Measurements from ENCODE around the gene FXYD1. TPM values are rescaled to one million over a fixed set of nuclear protein-coding genes. Genes with fewer than 3 reads are reported as not detected.
"Not testable (repeated sequence)": the region's sequence is repeated elsewhere in the genome, so short reads cannot be mapped to it uniquely, and the experiment has no call there.

The FXYD1 gene
- total RNA-seq, 1 donor from 2014 or later, result 0.52 TPM

- H3K27ac Mint-ChIP-seq (ENCODE audit: unreplicated experiment), result no peak overlapping the region
- FAIRE-seq, result no peak
Observed at GRCh38 chr19:35149463-35149862, 10.8 kb downstream of the FXYD1 start.

GRCh38 chr19:35150445-35150844 lies 11.8 kb downstream of the FXYD1 start:
- Mint-ChIP-seq H3K27ac (ENCODE audit: unreplicated experiment) (no peak overlapping the region), H3K9me3 (ENCODE audit: unreplicated experiment) (no peaks in the 10 kb centered on the region), H3K4me3 (ENCODE audit: unreplicated experiment) (no peak overlapping the region), H3K36me3 (ENCODE audit: low read depth, unreplicated experiment) (no peaks in the 10 kb centered on the region), H3K4me1 (ENCODE audit: low read depth, unreplicated experiment) (peaks cover 12% of the 10 kb centered on the region), H3K27me3 (ENCODE audit: low read depth, unreplicated experiment) (peaks cover 22% of the 10 kb centered on the region)
- Histone ChIP-seq H3K79me2 (ENCODE audit: insufficient read depth, low read length) (peaks cover 12% of the 10 kb centered on the region), H4K20me1 (ENCODE audit: insufficient read depth, low read length) (peaks cover 3% of the 10 kb centered on the region), H3K27ac (ENCODE audit: low read depth, low read length) (no peak overlapping the region), H3K4me3 (ENCODE audit: insufficient read depth, low read depth, low read length) (no peak overlapping the region), H3K4me1 (ENCODE audit: insufficient read depth, low read length) (peaks cover 6% of the 10 kb centered on the region), H3K27me3 (ENCODE audit: insufficient read depth, low read length) (no peaks in the 10 kb centered on the region), H3K9ac (ENCODE audit: low read length) (no peak overlapping the region), H3K9me3 (ENCODE audit: insufficient read depth, low read depth, low read length) (no peaks in the 10 kb centered on the region), H3K4me2 (ENCODE audit: low read length) (no peak overlapping the region), H3K36me3 (ENCODE audit: insufficient read depth, low read length) (no peaks in the 10 kb centered on the region), H2AFZ (ENCODE audit: low read depth, low read length) (no peak overlapping the region)
- FAIRE-seq, result no peak
- no peak for DNase-seq (ENCODE audit: low read depth)
- TF ChIP-seq EZH2 (IDR thresholded peaks at IDR 0.05; ENCODE audit: insufficient read depth, low read length) (no peak), CTCF (IDR thresholded peaks at IDR 0.05; ENCODE audit: insufficient read depth, low read depth, low read length) (no peak)

More at GRCh38 chr19:35149463-35149862, 10.8 kb downstream of the FXYD1 start:
- Histone ChIP-seq H2AFZ (ENCODE audit: low read depth, low read length) (no peak overlapping the region), H3K27me3 (ENCODE audit: insufficient read depth, low read length) (peaks cover 6% of the 10 kb centered on the region), H3K4me2 (ENCODE audit: low read length) (no peak overlapping the region), H3K9ac (ENCODE audit: low read length) (no peak overlapping the region), H3K27ac (ENCODE audit: low read depth, low read length) (no peak overlapping the region), H4K20me1 (ENCODE audit: insufficient read depth, low read length) (no peaks in the 10 kb centered on the region), H3K79me2 (ENCODE audit: insufficient read depth, low read length) (peaks cover 2% of the 10 kb centered on the region), H3K9me3 (ENCODE audit: insufficient read depth, low read depth, low read length) (no peaks in the 10 kb centered on the region), H3K4me3 (ENCODE audit: insufficient read depth, low read depth, low read length) (no peak overlapping the region), H3K36me3 (ENCODE audit: insufficient read depth, low read length) (no peaks in the 10 kb centered on the region), H3K4me1 (ENCODE audit: insufficient read depth, low read length) (peaks cover 6% of the 10 kb centered on the region)
- H3K9me3 Mint-ChIP-seq (ENCODE audit: unreplicated experiment), result no peaks in the 10 kb centered on the region
- peaks cover 28% of the 10 kb centered on the region for H3K27me3 Mint-ChIP-seq (ENCODE audit: low read depth, unreplicated experiment)
- TF ChIP-seq CTCF (IDR thresholded peaks at IDR 0.05; ENCODE audit: insufficient read depth, low read depth, low read length), result no peak
- TF ChIP-seq EZH2 (IDR thresholded peaks at IDR 0.05; ENCODE audit: insufficient read depth, low read length), result no peak
- DNase-seq (ENCODE audit: low read depth), result no peak
- H3K4me3 Mint-ChIP-seq (ENCODE audit: unreplicated experiment), result no peak overlapping the region
- H3K4me1 Mint-ChIP-seq (ENCODE audit: low read depth, unreplicated experiment), result peaks cover 12% of the 10 kb centered on the region
- no peaks in the 10 kb centered on the region for H3K36me3 Mint-ChIP-seq (ENCODE audit: low read depth, unreplicated experiment)

- Histone ChIP-seq H3K9me3 (ENCODE audit: insufficient read depth, low read depth, low read length) (no peaks in the 10 kb centered on the region), H3K4me1 (ENCODE audit: insufficient read depth, low read length) (peaks cover 6% of the 10 kb centered on the region), H3K36me3 (ENCODE audit: insufficient read depth, low read length) (no peaks in the 10 kb centered on the region), H3K4me2 (ENCODE audit: low read length) (no peak overlapping the region), H3K9ac (ENCODE audit: low read length) (no peak overlapping the region), H3K79me2 (ENCODE audit: insufficient read depth, low read length) (peaks cover 22% of the 10 kb centered on the region), H4K20me1 (ENCODE audit: insufficient read depth, low read length) (peaks cover 14% of the 10 kb centered on the region), H3K27me3 (ENCODE audit: insufficient read depth, low read length) (no peaks in the 10 kb centered on the region), H2AFZ (ENCODE audit: low read depth, low read length) (no peak overlapping the region), H3K27ac (ENCODE audit: low read depth, low read length) (no peak overlapping the region), H3K4me3 (ENCODE audit: insufficient read depth, low read depth, low read length) (no peak overlapping the region)
- H3K36me3 Mint-ChIP-seq (ENCODE audit: low read depth, unreplicated experiment), result no peaks in the 10 kb centered on the region
- H3K9me3 Mint-ChIP-seq (ENCODE audit: unreplicated experiment), result no peaks in the 10 kb centered on the region
- no peak overlapping the region for H3K27ac Mint-ChIP-seq (ENCODE audit: unreplicated experiment)
- no peak overlapping the region for H3K4me3 Mint-ChIP-seq (ENCODE audit: unreplicated experiment)
- peaks cover 12% of the 10 kb centered on the region for H3K4me1 Mint-ChIP-seq (ENCODE audit: low read depth, unreplicated experiment)
- DNase-seq (ENCODE audit: low read depth), result no peak
- peaks cover 21% of the 10 kb centered on the region for H3K27me3 Mint-ChIP-seq (ENCODE audit: low read depth, unreplicated experiment)
- no peak for TF ChIP-seq EZH2 (IDR thresholded peaks at IDR 0.05; ENCODE audit: insufficient read depth, low read length)
- no peak for TF ChIP-seq CTCF (IDR thresholded peaks at IDR 0.05; ENCODE audit: insufficient read depth, low read depth, low read length)
- FAIRE-seq, result no peak
Observed at GRCh38 chr19:35151273-35152065, 12.8 kb downstream of the FXYD1 start.

- not testable (repeated sequence) for H3K4me3 ChIP-seq (ENCODE audit: insufficient read depth, low read depth, low read length); H3K36me3 ChIP-seq (ENCODE audit: insufficient read depth, low read length); H3K36me3 Mint-ChIP-seq (ENCODE audit: low read depth, unreplicated experiment); H3K4me1 ChIP-seq (ENCODE audit: insufficient read depth, low read length); H3K27ac ChIP-seq (ENCODE audit: low read depth, low read length); H3K9ac ChIP-seq (ENCODE audit: low read length); H3K9me3 Mint-ChIP-seq (ENCODE audit: unreplicated experiment); H3K9me3 ChIP-seq (ENCODE audit: insufficient read depth, low read depth, low read length); FAIRE-seq; H2AFZ ChIP-seq (ENCODE audit: low read depth, low read length); DNase-seq (ENCODE audit: low read depth); H3K27me3 ChIP-seq (ENCODE audit: insufficient read depth, low read length); H3K27ac Mint-ChIP-seq (ENCODE audit: unreplicated experiment)
- Mint-ChIP-seq H3K4me3 (ENCODE audit: unreplicated experiment) (peak overlapping the region; percentile 66), H3K27me3 (ENCODE audit: low read depth, unreplicated experiment) (peaks cover 21% of the 10 kb centered on the region), H3K4me1 (ENCODE audit: low read depth, unreplicated experiment) (peaks cover 12% of the 10 kb centered on the region)
- peaks cover 25% of the 10 kb centered on the region for H3K79me2 ChIP-seq (ENCODE audit: insufficient read depth, low read length)
- H3K4me2 ChIP-seq (ENCODE audit: low read length), result peak overlapping the region; percentile 98
- peaks cover 22% of the 10 kb centered on the region for H4K20me1 ChIP-seq (ENCODE audit: insufficient read depth, low read length)
Observed at GRCh38 chr19:35153129-35153522, 14.5 kb downstream of the FXYD1 start.
